ENCODE data around the gene EXOSC1. TPM values are rescaled to one million over a fixed set of nuclear protein-coding genes. Genes with fewer than 3 reads are reported as not detected.
A peak's percentile ranks its signal among the peaks of the same experiment; 100 is the strongest.
"Not testable (repeated sequence)": the region's sequence is repeated elsewhere in the genome, so short reads cannot be mapped to it uniquely, and the experiment has no call there.

Gene EXOSC1
- total and polyA plus RNA-seq, 4 donors: 28.7 to 60.3 (median 30.8) TPM

GRCh38 chr10:97483506-97483905 is 37.7 kb upstream of the EXOSC1 start:
- Histone ChIP-seq H3K36me3 (ENCODE audit: control insufficient read depth in 4 of 4, insufficient read depth in 4 of 4, low read length in 4 of 4) (peaks cover 6 to 30% (median 14%) of the 10 kb centered on the region in 4 donors), H3K27me3 (ENCODE audit: control insufficient read depth in 3 of 3, insufficient read depth in 3 of 3, low read length in 2 of 3) (no peaks in the 10 kb centered on the region), H3K27ac (ENCODE audit: low read depth in 1 of 2, low read length in 1 of 2) (no peak overlapping the region), H3K9ac (ENCODE audit: insufficient read depth in 1 of 2, low read length in 2 of 2) (no peak overlapping the region), H3K4me3 (no peak overlapping the region), H3K9me3 (ENCODE audit: control insufficient read depth in 4 of 4, insufficient read depth in 3 of 4, low read length in 3 of 4) (peaks cover 0 to 2% (median 0%) of the 10 kb centered on the region in 4 donors), H3K4me1 (ENCODE audit: control insufficient read depth in 5 of 5, insufficient read depth in 5 of 5, low read length in 5 of 5) (peaks cover 0 to under 1% (median 0%) of the 10 kb centered on the region in 5 donors)
- ATAC-seq (ENCODE audit: insufficient read depth, low FRiP score) (no peak), DNase-seq (no peak)
- no peak for TF ChIP-seq CTCF (IDR thresholded peaks at IDR 0.05; ENCODE audit: control extremely low read depth, extremely low read depth)
- WGBS, 2 donors: 63 to 76% methylated on average over 3 of the region's 3 CpGs

DNA sequence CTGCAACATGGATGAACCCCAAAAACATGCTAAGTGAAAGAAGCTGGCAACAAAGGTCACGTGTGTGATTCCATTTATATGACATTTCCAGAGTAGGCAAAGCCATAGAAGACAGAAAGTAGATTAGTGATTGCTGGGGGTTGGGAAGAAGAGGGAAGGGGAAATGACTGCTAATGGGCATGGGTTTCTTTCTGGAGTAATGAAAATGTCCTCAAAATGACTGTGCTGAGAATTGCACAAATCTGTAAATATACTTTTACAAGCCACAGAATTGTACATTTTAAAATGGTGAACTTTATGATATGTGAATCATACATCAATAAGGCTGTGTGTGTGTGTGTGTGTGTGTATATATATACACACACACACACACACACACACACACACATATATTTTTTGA is 36.6 kb upstream of the EXOSC1 start:
- DNase-seq (no peak), ATAC-seq (ENCODE audit: insufficient read depth, low FRiP score) (no peak)
- H3K27ac ChIP-seq (ENCODE audit: low read depth in 1 of 2, low read length in 1 of 2): no peak overlapping the region
- H3K27me3 ChIP-seq (ENCODE audit: control insufficient read depth in 3 of 3, insufficient read depth in 3 of 3, low read length in 2 of 3): no peaks in the 10 kb centered on the region
- no peak for TF ChIP-seq CTCF (IDR thresholded peaks at IDR 0.05; ENCODE audit: control extremely low read depth, extremely low read depth)
- H3K4me1 ChIP-seq (ENCODE audit: control insufficient read depth in 5 of 5, insufficient read depth in 5 of 5, low read length in 5 of 5): peaks cover 0 to 2% (median 0%) of the 10 kb centered on the region in 5 donors
- no peak overlapping the region for H3K4me3 ChIP-seq
- H3K9me3 ChIP-seq (ENCODE audit: control insufficient read depth in 4 of 4, insufficient read depth in 3 of 4, low read length in 3 of 4): peaks cover 0 to 2% (median 0%) of the 10 kb centered on the region in 4 donors
- peaks cover 11 to 39% (median 24%) of the 10 kb centered on the region in 4 donors for H3K36me3 ChIP-seq (ENCODE audit: control insufficient read depth in 4 of 4, insufficient read depth in 4 of 4, low read length in 4 of 4)
- H3K9ac ChIP-seq (ENCODE audit: insufficient read depth in 1 of 2, low read length in 2 of 2): no peak overlapping the region
- 95 to 96% methylated on average over 1 of the region's 1 CpG for WGBS, 2 donors

DNA sequence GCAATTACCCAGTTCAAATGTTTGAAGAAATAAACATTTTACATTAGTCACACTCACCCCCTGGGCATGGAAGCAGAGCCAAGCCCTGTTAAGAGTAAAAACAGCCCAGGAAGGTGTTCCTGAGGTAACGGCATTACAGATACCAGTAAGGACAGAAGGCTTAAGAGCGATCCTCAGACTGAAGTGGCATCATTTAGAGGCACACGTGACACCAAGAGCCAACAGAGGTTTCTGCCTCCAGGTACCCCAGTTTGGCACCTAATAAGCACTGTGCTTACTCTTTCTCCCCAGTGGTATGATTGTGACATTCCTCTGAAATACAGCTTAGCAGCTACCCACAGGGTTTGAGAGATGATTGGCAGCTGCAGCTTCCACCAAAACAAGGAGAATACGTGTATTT is 35.3 kb upstream of the EXOSC1 start:
- TF ChIP-seq CTCF (IDR thresholded peaks at IDR 0.05; ENCODE audit: control extremely low read depth, extremely low read depth): no peak
- no peaks in the 10 kb centered on the region for H3K27me3 ChIP-seq (ENCODE audit: control insufficient read depth in 3 of 3, insufficient read depth in 3 of 3, low read length in 2 of 3)
- DNase-seq (no peak), ATAC-seq (ENCODE audit: insufficient read depth, low FRiP score) (peak; percentile 59)
- WGBS, 2 donors: 71 to 84% methylated on average over 4 of the region's 4 CpGs
- H3K4me1 ChIP-seq (ENCODE audit: control insufficient read depth in 5 of 5, insufficient read depth in 5 of 5, low read length in 5 of 5): peaks cover 0 to 2% (median 0%) of the 10 kb centered on the region in 5 donors
- peak overlapping the region in 1 of 2 donors; percentile 58 for H3K27ac ChIP-seq (ENCODE audit: low read depth in 1 of 2, low read length in 1 of 2)
- H3K9me3 ChIP-seq (ENCODE audit: control insufficient read depth in 4 of 4, insufficient read depth in 3 of 4, low read length in 3 of 4): peaks cover 0 to 2% (median 0%) of the 10 kb centered on the region in 4 donors
- H3K36me3 ChIP-seq (ENCODE audit: control insufficient read depth in 4 of 4, insufficient read depth in 4 of 4, low read length in 4 of 4): peaks cover 18 to 52% (median 32%) of the 10 kb centered on the region in 4 donors
- H3K4me3 ChIP-seq: no peak overlapping the region
- no peak overlapping the region for H3K9ac ChIP-seq (ENCODE audit: insufficient read depth in 1 of 2, low read length in 2 of 2)

GRCh38 chr10:97479939-97480338 is 34.1 kb upstream of the EXOSC1 start:
- no peak overlapping the region for H3K4me3 ChIP-seq
- no peak for TF ChIP-seq CTCF (IDR thresholded peaks at IDR 0.05; ENCODE audit: control extremely low read depth, extremely low read depth)
- peaks cover 0 to 2% (median 0%) of the 10 kb centered on the region in 4 donors for H3K9me3 ChIP-seq (ENCODE audit: control insufficient read depth in 4 of 4, insufficient read depth in 3 of 4, low read length in 3 of 4)
- DNase-seq: no peak
- H3K9ac ChIP-seq (ENCODE audit: insufficient read depth in 1 of 2, low read length in 2 of 2): no peak overlapping the region
- H3K27me3 ChIP-seq (ENCODE audit: control insufficient read depth in 3 of 3, insufficient read depth in 3 of 3, low read length in 2 of 3): no peaks in the 10 kb centered on the region
- H3K4me1 ChIP-seq (ENCODE audit: control insufficient read depth in 5 of 5, insufficient read depth in 5 of 5, low read length in 5 of 5): peaks cover 0 to 2% (median 0%) of the 10 kb centered on the region in 5 donors
- no peak for ATAC-seq (ENCODE audit: insufficient read depth, low FRiP score)
- WGBS, 2 donors: 82 to 85% methylated on average over 9 of the region's 9 CpGs
- H3K27ac ChIP-seq (ENCODE audit: low read depth in 1 of 2, low read length in 1 of 2): no peak overlapping the region
- peaks cover 25 to 52% (median 37%) of the 10 kb centered on the region in 4 donors for H3K36me3 ChIP-seq (ENCODE audit: control insufficient read depth in 4 of 4, insufficient read depth in 4 of 4, low read length in 4 of 4)

GRCh38 chr10:97479410-97479809 is 33.6 kb upstream of the EXOSC1 start:
- H3K27me3 ChIP-seq (ENCODE audit: control insufficient read depth in 3 of 3, insufficient read depth in 3 of 3, low read length in 2 of 3); H3K9me3 ChIP-seq (ENCODE audit: control insufficient read depth in 4 of 4, insufficient read depth in 3 of 4, low read length in 3 of 4); ATAC-seq (ENCODE audit: insufficient read depth, low FRiP score); H3K9ac ChIP-seq (ENCODE audit: insufficient read depth in 1 of 2, low read length in 2 of 2); H3K4me1 ChIP-seq (ENCODE audit: control insufficient read depth in 5 of 5, insufficient read depth in 5 of 5, low read length in 5 of 5); DNase-seq; H3K4me3 ChIP-seq; H3K27ac ChIP-seq (ENCODE audit: low read depth in 1 of 2, low read length in 1 of 2): not testable (repeated sequence)
- H3K36me3 ChIP-seq (ENCODE audit: control insufficient read depth in 4 of 4, insufficient read depth in 4 of 4, low read length in 4 of 4): peaks cover 26 to 52% (median 38%) of the 10 kb centered on the region in 4 donors
- 80 to 89% methylated on average over 4 of the region's 4 CpGs for WGBS, 2 donors
